Omental fat pad (tissue), 4 donors: ENCODE data around the gene IQCF5. TPM values are rescaled to one million over a fixed set of nuclear protein-coding genes. Genes with fewer than 3 reads are reported as not detected.

Experiments
- ATAC-seq: fragments of 150-250 bp; one replicate; pipeline ENCODE4 v1.9.1; 2016; ENCODE audit warnings: mild to moderate bottlenecking, moderate library complexity; ENCODE audit not compliant: low FRiP score
- DNase-seq: peaks from one replicate; pipeline ENCODE4 v3.0.0-alpha.2; 2019; ENCODE audit warnings: low spot score
- CTCF ChIP-seq, 3 donors: fragments of 450-650 bp; IDR thresholded peaks; one replicate each; pipeline ENCODE4 v1.5.1; 2016 to 2017; ENCODE audit warnings: antibody characterized with exemption in 3 of 3, mild to moderate bottlenecking in 3 of 3, moderate library complexity in 2 of 3
- total RNA-seq, 4 donors: library from RNA; depleted of rRNA; stranded (reverse); fragments of >200 nt; gene quantifications; one replicate each; pipeline ENCODE4 v1.1.0, GENCODE V29; 2016

The IQCF5 gene
- total RNA-seq, 4 donors from 2014 or later = not detected

DNA sequence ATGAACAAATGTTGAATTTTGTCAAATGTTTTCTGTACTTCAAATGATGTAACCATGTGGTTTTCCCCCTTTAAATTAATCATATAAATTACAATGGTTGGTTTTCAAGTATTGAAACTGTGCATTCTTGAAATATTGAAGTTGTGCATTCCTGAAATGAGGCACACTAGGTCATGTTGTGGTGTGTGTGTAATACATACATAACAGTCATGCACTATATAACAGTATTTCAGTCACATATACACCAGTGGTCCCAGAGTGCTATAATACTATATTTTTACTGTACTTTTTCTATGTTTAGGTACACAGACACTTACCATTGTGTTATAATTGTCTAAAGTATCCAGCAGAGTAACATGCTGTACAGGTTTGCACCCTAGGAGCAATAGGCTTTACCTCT is 11.0 kb upstream of the IQCF5 start:
- ATAC-seq = no peak
- no peak for TF ChIP-seq CTCF (IDR thresholded peaks at IDR 0.05)
- DNase-seq = no peak

GRCh38 chr3:51879937-51880336 is 4.5 kb upstream of the IQCF5 start:
- no peak for ATAC-seq
- no peak for DNase-seq
- TF ChIP-seq CTCF (IDR thresholded peaks at IDR 0.05) = no peak

- no peak for ATAC-seq
- TF ChIP-seq CTCF (IDR thresholded peaks at IDR 0.05) = no peak
- no peak for DNase-seq
Observed at GRCh38 chr3:51876186-51876585, 785 bp upstream of the IQCF5 start.

DNA sequence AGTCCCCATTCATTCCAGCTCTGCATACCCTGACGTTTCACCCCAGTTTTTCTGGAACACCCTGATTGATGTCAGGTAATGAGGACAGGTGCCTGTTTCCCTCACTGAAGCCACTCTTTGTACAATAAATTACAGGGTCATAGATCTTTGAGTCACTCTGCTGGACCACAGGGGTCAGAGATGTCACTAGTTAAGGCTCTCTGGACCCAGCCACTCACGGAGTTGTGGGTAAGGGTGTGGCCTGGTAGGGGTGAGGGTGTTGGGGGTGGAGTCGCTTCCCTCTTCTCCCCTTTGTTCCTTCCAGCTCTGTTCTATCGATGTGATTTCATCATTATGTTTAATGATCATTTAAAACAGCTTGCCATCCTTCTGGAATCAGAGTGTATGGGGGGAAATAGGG is 512 bp downstream of the IQCF5 start:
- ATAC-seq (no peak), DNase-seq (no peak)
- no peak for TF ChIP-seq CTCF (IDR thresholded peaks at IDR 0.05)

DNA sequence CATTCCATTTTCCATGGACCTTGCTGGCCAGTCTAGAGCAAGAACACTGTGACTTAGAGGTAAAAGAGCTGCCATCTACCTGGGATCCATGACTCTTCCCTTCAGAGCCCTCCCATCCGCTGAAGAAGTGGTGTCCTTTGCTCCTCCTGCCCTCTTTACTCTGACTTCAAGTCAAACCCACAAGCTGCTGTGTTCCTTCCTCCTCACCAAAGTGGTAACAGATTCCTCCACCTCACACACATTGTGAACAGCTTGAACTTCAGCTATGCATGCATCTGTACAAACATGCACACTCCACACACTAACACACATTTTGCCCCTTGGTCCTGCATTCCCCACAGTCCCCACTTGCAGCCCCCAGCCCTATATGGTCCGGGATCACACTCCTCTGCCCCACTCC is 990 bp downstream of the IQCF5 start:
- no peak for ATAC-seq
- TF ChIP-seq CTCF (IDR thresholded peaks at IDR 0.05) = no peak

DNA sequence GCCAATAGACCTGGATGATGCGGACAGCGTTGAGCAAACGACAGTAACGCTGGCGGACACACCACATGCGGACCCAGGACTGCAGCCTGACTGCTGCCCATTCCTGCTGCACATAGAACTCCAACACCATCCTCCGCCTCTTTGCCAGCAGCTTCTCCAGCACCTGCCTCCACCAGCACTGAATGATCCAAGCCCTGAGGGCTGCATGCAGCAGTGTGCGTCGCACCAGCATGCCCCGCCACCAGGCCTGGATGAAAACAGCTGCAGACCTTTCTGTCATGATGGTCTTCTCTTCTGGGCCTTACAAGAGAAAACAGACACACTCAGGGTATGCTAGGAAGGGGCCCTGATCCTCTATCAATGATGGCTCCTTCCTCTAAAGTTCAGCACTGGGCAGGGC is 1.5 kb downstream of the IQCF5 start:
- TF ChIP-seq CTCF (IDR thresholded peaks at IDR 0.05) = no peak
- ATAC-seq (no peak), DNase-seq (no peak)

More for the DNA sequence above, 990 bp downstream of the IQCF5 start:
- DNase-seq = no peak

GRCh38 chr3:51873253-51873766 is 2.1 kb downstream of the IQCF5 start:
- ATAC-seq (no peak), DNase-seq (no peak)
- TF ChIP-seq CTCF (IDR thresholded peaks at IDR 0.05) = no peak
